Stomach (tissue), 9 donors: Measurements from ENCODE around the gene MSL2. TPM values are rescaled to one million over a fixed set of nuclear protein-coding genes. Genes with fewer than 3 reads are reported as not detected.
"Not testable (repeated sequence)": the region's sequence is repeated elsewhere in the genome, so short reads cannot be mapped to it uniquely, and the experiment has no call there.

ENCODE experiments used
- DNase-seq, 2 donors: peaks; one replicate each; pipeline versions ENCODE4 v3.0.0 to v3.0.0-alpha.2; 2013 to 2019
- H3K27ac ChIP-seq, 5 donors: fragments of 200-600 bp in 4 of 5; sonication (generic) in 4 of 5; one replicate each; pipeline ENCODE4 v1.5.1; 2013 to 2019; ENCODE audit warnings: mild to moderate bottlenecking in 1 of 5, moderate library complexity in 1 of 5
- H3K27me3 ChIP-seq, 3 donors: fragments of 200-600 bp; sonication (generic); one replicate each; pipeline ENCODE4 v1.5.1; 2017 to 2019; ENCODE audit warnings: mixed run types in 1 of 3
- H3K36me3 ChIP-seq, 4 donors: fragments of 200-600 bp; sonication (generic); 1 replicate in 3 of 4; 2 replicates in 1 of 4; pipeline ENCODE4 v1.5.1; 2016 to 2019
- H3K4me1 ChIP-seq, 4 donors: fragments of 200-600 bp; sonication (generic); one replicate each; pipeline ENCODE4 v1.5.1; 2016 to 2019
- H3K4me3 ChIP-seq, 4 donors: fragments of 200-600 bp; sonication (generic) in 3 of 4; one replicate each; pipeline ENCODE4 v1.5.1; 2016 to 2019; ENCODE audit warnings: mild to moderate bottlenecking in 1 of 4
- H3K9me3 ChIP-seq, 4 donors: fragments of 200-600 bp; sonication (generic); one replicate each; pipeline ENCODE4 v1.5.1; 2016 to 2019
- EP300 ChIP-seq: sonication (generic); formaldehyde crosslinking; IDR thresholded peaks from one replicate; pipeline ENCODE4 v1.6.1; 2017; ENCODE audit warnings: antibody characterized with exemption
- POLR2A ChIP-seq, 4 donors: fragments of 450-650 bp; IDR thresholded peaks; one replicate each; pipeline ENCODE4 v1.6.1; 2016; ENCODE audit warnings: antibody characterized with exemption in 4 of 4, control low read depth in 2 of 4, mild to moderate bottlenecking in 1 of 4, moderate library complexity in 1 of 4
- POLR2AphosphoS5 ChIP-seq, 3 donors: sonication (generic); formaldehyde crosslinking; IDR thresholded peaks; one replicate each; pipeline ENCODE4 v1.6.1; 2016; ENCODE audit warnings: antibody characterized with exemption in 3 of 3
- WGBS, 5 donors: extraction: QIAGEN DNeasy Blood & Tissue Kit in 3 of 5; methylation state at CpG; one replicate each; pipeline versions ENCODE4 v1.1.5 to v1.1.7; 2013 to 2018; 5-methylcytosine and 5-hydroxymethylcytosine counted together
- intact Hi-C: fragments of 100-400 bp; cut with DNase I; formaldehyde crosslinking; loops from one replicate; pipeline ENCODE4 v1.15.1; 2023; ENCODE audit warnings: low total_unique reads
- polyA plus RNA-seq, 3 donors: library from polyadenylated mRNA; stranded (reverse); fragments of 200-250 nt; gene quantifications; one replicate each; pipeline ENCODE4 v1.2.3, GENCODE V29; 2013
- total RNA-seq, 5 donors: library from RNA; depleted of rRNA; stranded (reverse); fragments of >200 nt; gene quantifications; one replicate each; pipeline versions ENCODE4 v1.1.0 to v1.2.3, GENCODE V29; 2014 to 2016
- TF ChIP-seq, protein P1 (sequence below), 7 experiments: fragments of 450-650 bp in 4 of 7; fragments of 200-600 bp in 3 of 7; sonication (generic) in 3 of 7; IDR thresholded peaks; one replicate each; pipeline ENCODE4 v1.5.1; 2016 to 2019; ENCODE audit warnings: antibody characterized with exemption in 7 of 7, control low read depth in 2 of 7, mild to moderate bottlenecking in 1 of 7
- donor health status: healthy with polysubstance abuse.
- donor health status: Bipolar disorder and iron deficiency.
- donor health status: healthy.

MSL2 gene
- total and polyA plus RNA-seq, 8 donors, result 3.4 to 55.4 (median 18.6) TPM

DNA sequence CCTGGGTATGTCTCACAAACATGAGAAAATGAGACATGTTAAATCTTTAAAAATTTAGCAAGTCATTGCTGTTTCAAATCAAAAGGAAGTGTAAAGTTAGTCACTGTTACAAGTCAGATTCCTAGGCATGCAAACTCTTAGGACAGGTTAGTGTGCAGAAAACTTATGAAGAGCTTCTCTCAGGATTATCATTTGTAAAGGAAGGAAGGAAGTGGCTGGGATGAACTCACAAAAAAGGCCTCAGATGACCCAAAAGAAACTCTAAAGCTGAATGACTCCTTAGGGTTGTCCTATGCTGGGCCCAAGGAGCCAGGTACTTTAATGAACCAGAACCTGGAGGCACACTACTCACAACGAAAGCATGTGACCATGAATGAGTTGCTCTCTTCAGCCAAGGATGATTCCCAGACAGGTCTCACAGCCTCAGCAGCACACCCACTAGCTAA is 25.0 kb downstream of the MSL2 start:
- no peak for DNase-seq
- TF ChIP-seq POLR2AphosphoS5 (IDR thresholded peaks at IDR 0.05) (no peak), EP300 (no peak), POLR2A (IDR thresholded peaks at IDR 0.05) (no peak)
- TF ChIP-seq, protein P1, sequence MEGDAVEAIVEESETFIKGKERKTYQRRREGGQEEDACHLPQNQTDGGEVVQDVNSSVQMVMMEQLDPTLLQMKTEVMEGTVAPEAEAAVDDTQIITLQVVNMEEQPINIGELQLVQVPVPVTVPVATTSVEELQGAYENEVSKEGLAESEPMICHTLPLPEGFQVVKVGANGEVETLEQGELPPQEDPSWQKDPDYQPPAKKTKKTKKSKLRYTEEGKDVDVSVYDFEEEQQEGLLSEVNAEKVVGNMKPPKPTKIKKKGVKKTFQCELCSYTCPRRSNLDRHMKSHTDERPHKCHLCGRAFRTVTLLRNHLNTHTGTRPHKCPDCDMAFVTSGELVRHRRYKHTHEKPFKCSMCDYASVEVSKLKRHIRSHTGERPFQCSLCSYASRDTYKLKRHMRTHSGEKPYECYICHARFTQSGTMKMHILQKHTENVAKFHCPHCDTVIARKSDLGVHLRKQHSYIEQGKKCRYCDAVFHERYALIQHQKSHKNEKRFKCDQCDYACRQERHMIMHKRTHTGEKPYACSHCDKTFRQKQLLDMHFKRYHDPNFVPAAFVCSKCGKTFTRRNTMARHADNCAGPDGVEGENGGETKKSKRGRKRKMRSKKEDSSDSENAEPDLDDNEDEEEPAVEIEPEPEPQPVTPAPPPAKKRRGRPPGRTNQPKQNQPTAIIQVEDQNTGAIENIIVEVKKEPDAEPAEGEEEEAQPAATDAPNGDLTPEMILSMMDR (IDR thresholded peaks at IDR 0.05), result no peak
- no peaks in the 10 kb centered on the region for H3K9me3 ChIP-seq
- no peaks in the 10 kb centered on the region for H3K27me3 ChIP-seq
- intact Hi-C loops, result no loop called here
- no peak overlapping the region for H3K27ac ChIP-seq
- peaks cover 4 to 89% (median 50%) of the 10 kb centered on the region in 4 donors for H3K4me1 ChIP-seq
- H3K36me3 ChIP-seq, result no peaks in the 10 kb centered on the region
- 50 to 71% (median 62%) methylated on average over 1 of the region's 1 CpG for WGBS, 5 donors
- H3K4me3 ChIP-seq, result no peak overlapping the region

DNA sequence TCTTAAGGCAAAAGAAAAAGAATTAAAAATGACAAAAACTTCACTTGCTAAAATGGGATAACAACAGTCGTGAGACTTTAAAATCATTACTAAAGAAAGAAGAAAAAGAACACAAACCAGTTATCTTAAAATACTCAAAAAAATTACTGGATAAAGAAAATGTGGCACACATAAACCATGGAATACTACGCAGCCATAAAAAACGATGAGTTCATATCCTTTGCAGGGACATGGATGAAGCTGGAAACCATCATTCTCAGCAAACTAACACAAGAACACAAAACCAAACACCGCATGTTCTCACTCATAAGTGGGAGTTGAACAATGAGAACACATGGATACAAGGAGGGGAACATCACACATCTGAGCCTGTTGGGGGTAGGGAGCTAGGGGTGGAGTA is 27.9 kb downstream of the MSL2 start:
- H3K9me3 ChIP-seq, H3K27ac ChIP-seq, H3K4me3 ChIP-seq, H3K36me3 ChIP-seq, DNase-seq, intact Hi-C loops, H3K27me3 ChIP-seq: not testable (repeated sequence)
- peaks cover 9 to 89% (median 50%) of the 10 kb centered on the region in 4 donors for H3K4me1 ChIP-seq
- WGBS, 5 donors, result 92 to 99% (median 97%) methylated on average over 4 of the region's 4 CpGs

DNA sequence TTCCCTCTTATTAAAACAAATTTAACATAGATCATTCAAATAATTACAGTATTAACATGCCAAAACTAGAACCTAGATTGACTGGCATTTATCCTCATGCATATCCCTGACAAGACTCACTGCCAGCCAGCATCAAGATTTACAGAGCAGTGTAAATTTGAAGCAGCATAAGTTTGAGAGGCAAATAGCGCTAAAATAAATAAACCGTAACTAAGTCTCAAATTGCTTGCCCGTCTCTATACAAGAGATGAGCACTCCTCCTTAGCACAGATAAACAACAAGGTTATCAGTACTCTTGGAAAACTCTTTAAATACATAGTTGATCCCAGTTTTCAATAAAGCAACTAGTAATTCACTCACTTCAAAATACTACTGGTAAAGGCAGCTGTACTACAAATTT is 29.6 kb downstream of the MSL2 start:
- no peak for TF ChIP-seq EP300
- no peak for TF ChIP-seq POLR2AphosphoS5 (IDR thresholded peaks at IDR 0.05)
- no peak for TF ChIP-seq POLR2A (IDR thresholded peaks at IDR 0.05)
- TF ChIP-seq, protein P1 (IDR thresholded peaks at IDR 0.05), result no peak
- Histone ChIP-seq H3K4me3 (no peak overlapping the region), H3K27me3 (no peaks in the 10 kb centered on the region), H3K4me1 (peaks cover 10 to 91% (median 50%) of the 10 kb centered on the region in 4 donors), H3K36me3 (no peaks in the 10 kb centered on the region), H3K9me3 (no peaks in the 10 kb centered on the region), H3K27ac (no peak overlapping the region)
- DNase-seq, result no peak
- 19 to 42% (median 29%) methylated on average over 3 of the region's 3 CpGs for WGBS, 5 donors
- intact Hi-C loops, result no loop called here

DNA sequence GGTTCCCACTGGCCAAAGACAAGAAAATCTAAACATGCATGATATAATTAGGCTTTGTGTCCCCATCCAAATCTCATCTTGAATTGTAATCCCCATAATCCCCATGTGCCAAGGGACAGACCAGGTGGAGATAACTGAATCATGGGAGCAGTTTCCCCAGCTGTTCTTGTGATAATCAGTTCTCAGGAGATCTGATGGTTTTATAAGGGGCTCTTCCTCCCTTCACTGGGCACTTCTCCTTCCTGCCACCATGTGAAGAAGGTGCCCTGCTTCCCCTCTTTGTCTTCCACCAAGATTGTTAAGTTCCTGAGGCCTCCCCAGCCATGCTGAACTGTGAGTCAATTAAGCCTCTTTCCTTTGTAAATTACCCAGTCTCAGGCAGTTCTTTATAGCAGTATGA is 32.5 kb downstream of the MSL2 start:
- H3K9me3 ChIP-seq, H3K4me3 ChIP-seq, H3K27me3 ChIP-seq, DNase-seq, intact Hi-C loops, H3K27ac ChIP-seq, H3K36me3 ChIP-seq: not testable (repeated sequence)
- peaks cover 10 to 76% (median 43%) of the 10 kb centered on the region in 4 donors for H3K4me1 ChIP-seq

DNA sequence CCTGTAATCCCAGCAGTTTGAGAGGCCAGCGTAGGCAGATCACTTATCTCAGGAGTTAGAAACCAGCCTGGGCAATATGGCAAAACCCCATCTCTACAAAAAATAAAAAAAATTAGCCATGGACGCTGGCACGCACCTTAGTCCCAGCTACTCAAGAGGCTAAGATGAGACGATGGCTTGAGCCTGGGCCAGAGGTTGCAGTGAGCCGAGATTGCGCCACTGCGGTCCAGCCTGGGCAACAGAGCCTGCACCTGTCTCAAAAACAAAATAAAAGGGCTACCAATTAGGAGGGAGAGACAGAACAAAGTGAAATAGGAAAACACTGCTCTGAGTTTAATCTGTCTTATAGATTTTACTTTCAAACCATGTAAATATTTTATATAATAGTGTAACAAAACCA is 33.8 kb downstream of the MSL2 start:
- 92 to 97% (median 94%) methylated on average over 7 of the region's 7 CpGs for WGBS, 5 donors
- TF ChIP-seq EP300 (no peak), POLR2AphosphoS5 (IDR thresholded peaks at IDR 0.05) (no peak)
- TF ChIP-seq, protein P1 (IDR thresholded peaks at IDR 0.05), result no peak
- H3K4me1 ChIP-seq, result peaks cover 10 to 82% (median 47%) of the 10 kb centered on the region in 4 donors
- no peak for DNase-seq
- H3K36me3 ChIP-seq, result no peaks in the 10 kb centered on the region
- no peak overlapping the region for H3K27ac ChIP-seq
- no peak overlapping the region for H3K4me3 ChIP-seq
- intact Hi-C loops, result no loop called here
- no peaks in the 10 kb centered on the region for H3K9me3 ChIP-seq
- no peaks in the 10 kb centered on the region for H3K27me3 ChIP-seq
